GM12891 (cell line): ENCODE measurements around the gene LARGE2.

Experiments
- DNase-seq: peaks from one replicate; pipeline ENCODE4 v3.0.0; 2011; ENCODE audit warnings: low spot score; ENCODE audit not compliant: insufficient read length
- FAIRE-seq: peaks from 2 replicates; lab custom pipeline; 2011; peaks lifted over from hg19 to GRCh38; lab: Jason Lieb, UNC
- PAX5 ChIP-seq: IDR thresholded peaks from 2 replicates; pipeline ENCODE4 v1.6.1; 2011; ENCODE audit warnings: low read length, moderate library complexity, mild to moderate bottlenecking; ENCODE audit not compliant: insufficient read depth, severe bottlenecking
- POLR2A ChIP-seq: IDR thresholded peaks from 2 replicates; pipeline ENCODE4 v1.6.1; 2011; ENCODE audit warnings: low read depth, low read length, control low read depth
- POLR2AphosphoS5 ChIP-seq: IDR thresholded peaks from 2 replicates; pipeline ENCODE4 v1.6.1; 2011; ENCODE audit warnings: low read depth, low read length, control low read depth
- POU2F2 ChIP-seq: IDR thresholded peaks from 2 replicates; pipeline ENCODE4 v1.6.1; 2011; ENCODE audit warnings: low read depth, mild to moderate bottlenecking, control low read depth, low read length, moderate library complexity
- SPI1 ChIP-seq: IDR thresholded peaks from 2 replicates; pipeline ENCODE4 v1.6.1; 2011; ENCODE audit warnings: low read depth, low read length, control low read depth
- TAF1 ChIP-seq: IDR thresholded peaks from 2 replicates; pipeline ENCODE4 v1.6.1; 2011; ENCODE audit warnings: low read depth, low read length, control low read depth

Gene LARGE2

DNA sequence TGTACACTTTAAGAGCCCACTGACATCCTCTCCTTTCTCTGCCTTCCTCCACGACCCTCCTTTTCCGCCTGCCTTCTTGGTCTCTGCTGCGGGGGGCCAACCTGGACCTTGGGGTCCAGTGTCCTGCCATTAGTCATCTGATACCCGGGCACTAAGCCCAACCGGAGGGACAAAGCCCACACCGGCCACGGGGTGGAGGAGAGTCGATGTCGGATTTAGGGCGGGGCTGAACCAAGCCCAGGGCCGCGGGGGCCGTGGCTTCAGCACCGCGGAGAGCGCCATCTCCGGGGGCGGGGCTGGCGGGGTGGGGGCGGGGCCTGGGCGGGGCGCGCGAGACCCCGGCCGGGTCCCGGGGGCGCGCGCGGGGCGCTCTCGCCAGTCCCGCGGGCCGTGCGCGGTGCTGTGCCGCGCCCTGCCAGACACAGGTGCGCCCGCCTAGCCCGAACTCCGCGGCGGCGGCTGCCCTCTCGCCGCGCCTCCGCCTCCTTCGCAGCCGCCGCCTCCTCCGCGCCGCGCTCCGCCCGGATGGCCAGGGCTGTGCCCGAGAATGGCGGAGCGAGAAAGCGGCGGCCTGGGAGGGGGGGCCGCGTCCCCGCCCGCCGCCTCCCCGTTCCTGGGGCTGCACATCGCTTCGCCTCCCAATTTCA lies 37.1 kb upstream of the LARGE2 start, which contains the start of gene MAPK8IP1:
Gene MAPK8IP1 (plus strand): TSS at position 378 of the 647 bp plus-strand sequence. CDS start 170 bp downstream, at position 548.
- peak; percentile 66 for FAIRE-seq
- TF ChIP-seq SPI1, result no peak
- no peak for TF ChIP-seq TAF1
- TF ChIP-seq POU2F2, result no peak
- TF ChIP-seq POLR2A, result no peak
- TF ChIP-seq POLR2AphosphoS5, result no peak
- DNase-seq, result peak; percentile 86

DNA sequence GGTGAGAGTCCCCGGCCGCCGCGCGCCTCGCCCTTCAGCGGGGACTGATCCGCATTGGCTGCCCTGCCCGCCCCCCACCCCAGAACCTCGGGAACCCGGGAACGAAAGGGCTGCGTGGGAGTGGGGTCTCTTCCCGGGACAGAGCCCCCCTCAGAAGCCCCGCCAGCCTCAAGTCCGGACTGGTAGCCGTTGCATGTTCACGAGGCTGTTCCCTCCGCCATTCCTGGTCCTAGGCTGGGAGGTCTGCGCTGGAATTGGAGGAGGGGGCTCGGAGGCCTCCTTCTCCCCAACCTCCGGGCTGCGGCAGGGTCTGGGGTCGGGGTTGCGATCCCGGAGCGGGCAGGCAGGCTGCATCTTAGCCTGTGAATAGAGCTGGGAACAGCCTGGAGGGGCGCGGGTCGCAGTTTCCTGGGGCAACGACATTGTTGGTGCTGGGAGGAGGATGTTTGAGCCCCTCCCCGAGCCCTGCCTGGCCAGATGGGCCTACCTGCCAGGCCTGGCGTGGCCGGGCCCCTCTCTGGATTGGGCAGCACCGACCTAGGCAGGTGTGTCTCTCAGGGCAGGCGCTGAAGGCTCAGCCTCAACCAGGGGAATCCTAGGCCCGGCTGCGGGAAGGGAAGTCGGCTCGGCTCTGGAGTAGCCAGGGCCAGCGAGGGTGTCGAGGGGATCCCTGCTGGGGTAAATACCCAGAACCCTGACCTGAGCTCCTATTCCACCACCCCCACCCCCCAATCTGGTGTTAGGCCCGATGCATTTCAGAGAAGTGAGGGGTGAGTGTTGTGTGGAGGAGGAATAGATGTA lies 36.3 kb upstream of the LARGE2 start:
- FAIRE-seq (no peak), DNase-seq (no peak)
- TF ChIP-seq TAF1 (no peak), SPI1 (no peak), PAX5 (no peak)

DNA sequence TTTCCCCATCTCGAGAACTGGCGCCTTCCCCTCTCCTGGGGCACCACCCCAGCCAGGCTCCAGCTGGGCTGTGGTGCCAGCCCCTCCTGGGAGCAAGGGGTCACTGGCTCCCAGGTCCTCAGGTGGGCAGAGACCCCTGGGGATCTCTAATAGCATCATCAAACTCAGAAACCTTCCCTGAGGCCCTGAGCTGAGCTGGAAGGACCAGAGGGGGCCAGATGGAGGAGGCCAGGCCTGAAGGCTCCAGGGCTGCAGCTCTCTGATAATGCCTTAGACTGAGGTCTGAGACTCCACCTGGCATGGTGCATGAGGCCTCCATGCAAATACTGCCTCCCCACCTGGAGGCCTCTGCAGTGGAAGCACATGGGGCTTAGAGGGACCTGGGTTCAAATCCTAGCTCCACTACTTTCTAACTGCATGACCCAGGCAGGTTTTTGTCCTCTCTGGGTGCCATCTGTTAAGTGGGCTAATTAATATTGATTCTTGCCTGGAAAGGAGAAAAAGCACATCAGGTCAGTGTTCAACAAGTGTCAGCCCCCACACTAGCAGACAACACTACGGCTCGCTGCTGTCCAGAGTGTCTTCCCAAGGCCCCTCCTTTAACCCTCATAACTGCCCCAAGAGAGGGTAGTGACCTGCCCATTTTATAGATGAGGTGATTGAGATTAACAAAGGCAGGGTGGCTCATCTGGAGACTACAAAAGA lies 35.5 kb upstream of the LARGE2 start:
- DNase-seq (no peak), FAIRE-seq (no peak)
- TF ChIP-seq POLR2A (no peak), PAX5 (no peak), POU2F2 (no peak), SPI1 (no peak), TAF1 (no peak), POLR2AphosphoS5 (no peak)

DNA sequence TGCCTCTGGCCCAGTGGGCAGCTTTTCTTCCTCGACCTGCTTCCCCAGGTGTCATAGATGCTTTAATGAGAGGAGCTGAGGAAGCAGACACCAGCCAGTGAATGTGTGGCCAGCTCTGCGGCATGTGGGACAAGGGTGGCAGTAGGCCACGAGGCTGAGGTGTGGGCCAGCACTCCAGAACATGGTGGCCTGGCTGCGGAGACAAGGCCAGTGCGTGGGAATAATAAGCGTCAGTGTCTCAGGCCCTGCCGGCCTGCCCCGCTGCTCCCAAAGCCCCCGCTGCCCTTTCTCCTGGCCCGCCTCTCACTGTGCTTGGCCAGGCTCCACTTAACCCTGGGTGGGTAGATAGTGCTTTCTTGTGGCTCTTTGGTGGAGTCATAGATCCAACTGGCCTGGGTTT lies 34.9 kb upstream of the LARGE2 start:
- FAIRE-seq (no peak), DNase-seq (no peak)
- no peak for TF ChIP-seq POU2F2
- no peak for TF ChIP-seq POLR2A
- no peak for TF ChIP-seq PAX5
- no peak for TF ChIP-seq TAF1
- TF ChIP-seq SPI1, result no peak
- TF ChIP-seq POLR2AphosphoS5, result no peak

DNA sequence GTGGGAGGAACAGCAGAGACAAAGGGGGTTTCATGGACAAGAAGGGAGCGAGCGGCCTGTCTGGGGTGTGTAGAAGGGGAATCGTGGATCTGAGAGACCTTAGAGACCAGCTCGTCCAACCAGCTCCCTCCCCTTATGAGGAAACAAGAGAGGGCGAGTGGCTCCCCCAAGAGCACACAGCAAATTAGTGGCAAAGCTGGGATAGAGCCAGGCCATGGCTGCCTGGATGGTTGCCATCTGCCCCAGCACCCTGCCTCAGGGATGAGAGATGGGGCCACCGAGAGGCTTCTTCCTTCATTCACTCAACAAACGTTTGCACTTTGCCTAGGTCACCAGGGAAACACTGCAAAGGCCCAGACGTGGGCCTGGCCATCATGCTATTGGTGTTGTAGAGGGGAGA lies 32.9 kb upstream of the LARGE2 start:
- no peak for FAIRE-seq

DNA sequence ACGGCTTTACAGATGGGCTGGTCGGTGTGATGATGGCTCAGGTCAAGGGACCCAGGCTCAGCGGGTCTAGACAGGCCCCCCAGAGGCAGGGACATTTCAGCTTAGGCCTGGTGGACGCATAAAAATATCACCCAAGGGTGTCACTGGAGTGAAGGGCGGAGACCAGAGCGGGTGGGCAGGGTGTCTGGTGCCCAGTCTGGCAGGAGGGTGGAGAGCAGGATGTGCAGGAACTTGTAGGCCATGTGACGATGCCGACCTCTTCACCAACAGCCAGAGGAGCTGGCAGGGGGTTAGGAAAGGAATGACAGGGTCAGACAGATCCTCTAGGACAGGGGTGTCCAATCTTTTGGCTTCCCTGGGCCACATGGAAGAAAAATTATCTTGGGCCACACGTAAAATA lies 32.5 kb upstream of the LARGE2 start:
- FAIRE-seq (no peak), DNase-seq (no peak)
- TF ChIP-seq POLR2AphosphoS5 (no peak), POU2F2 (no peak), POLR2A (no peak), PAX5 (no peak), TAF1 (no peak), SPI1 (no peak)

More for the DNA sequence above, 32.9 kb upstream of the LARGE2 start:
- DNase-seq, result no peak
- TF ChIP-seq PAX5 (no peak), TAF1 (no peak), POLR2AphosphoS5 (no peak), SPI1 (no peak), POLR2A (no peak), POU2F2 (no peak)

DNA sequence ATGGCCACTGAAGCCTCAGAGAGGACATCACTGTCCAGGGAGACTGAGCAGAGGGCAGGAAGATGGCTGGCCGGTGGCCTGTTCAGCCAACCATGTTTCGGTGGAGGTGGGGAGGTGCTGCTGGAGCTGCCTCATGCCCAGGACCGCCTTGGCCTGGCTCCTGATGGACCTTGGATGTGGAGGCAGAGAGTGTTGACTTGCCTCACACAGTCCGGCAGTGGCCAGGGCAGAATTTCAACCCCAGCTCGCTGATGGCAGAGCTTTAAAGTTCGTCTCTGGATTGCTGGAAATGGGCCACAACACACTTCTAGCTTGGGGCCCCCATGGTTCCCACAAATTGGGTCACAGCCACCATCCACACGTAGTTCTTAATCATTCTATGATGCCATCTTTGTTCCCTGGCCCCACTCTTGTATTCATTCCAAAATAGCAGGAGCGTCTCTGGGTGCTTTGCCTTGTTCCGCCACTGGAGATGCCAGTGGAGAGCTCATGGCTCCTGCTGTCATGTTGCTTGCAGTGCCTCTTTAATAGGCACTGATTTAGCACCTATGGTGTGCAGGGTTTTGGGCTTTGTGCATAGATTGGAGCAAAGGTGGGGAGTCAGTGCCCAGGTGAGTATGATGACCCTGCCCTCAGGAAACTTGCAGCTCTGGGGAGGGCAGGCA lies 31.4 kb upstream of the LARGE2 start:
- TF ChIP-seq TAF1, result no peak
- TF ChIP-seq PAX5, result no peak
- no peak for TF ChIP-seq POU2F2
- TF ChIP-seq SPI1, result no peak
- no peak for TF ChIP-seq POLR2A
- no peak for TF ChIP-seq POLR2AphosphoS5
- DNase-seq (no peak), FAIRE-seq (no peak)

DNA sequence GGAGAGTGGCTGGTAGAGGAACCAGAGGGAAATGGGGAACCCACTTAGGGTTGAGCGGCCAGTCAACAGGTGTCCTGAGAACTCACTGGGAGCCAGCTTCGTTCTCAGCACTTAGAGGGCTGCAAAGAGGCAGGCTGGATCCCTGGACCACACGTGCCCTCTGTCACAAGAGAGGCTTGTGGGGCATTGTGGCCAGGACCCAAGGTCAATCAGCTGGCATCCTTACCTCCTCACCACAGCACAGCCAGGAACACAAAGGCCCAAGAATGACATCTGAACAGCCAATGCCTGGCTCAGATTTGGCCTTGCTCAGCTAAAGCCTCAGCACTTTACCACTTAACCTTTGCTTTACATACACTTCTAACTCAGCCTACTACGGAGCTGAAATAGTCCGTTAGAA lies 29.6 kb upstream of the LARGE2 start:
- TF ChIP-seq TAF1 (no peak), SPI1 (no peak), POLR2A (no peak), POLR2AphosphoS5 (no peak), POU2F2 (no peak), PAX5 (no peak)
- FAIRE-seq (no peak), DNase-seq (no peak)
